AG09309 (cell line): ENCODE results near the gene PIGS.
A peak's percentile ranks its signal among the peaks of the same experiment; 100 is the strongest.

ENCODE experiments used
- DNase-seq: peaks from one replicate; pipeline ENCODE4 v3.0.0-alpha.2; 2010; ENCODE audit warnings: low read depth
- H3K4me3 ChIP-seq: 2 replicates; pipeline ENCODE4 v1.5.1; 2011; ENCODE audit warnings: mild to moderate bottlenecking, low read depth, low read length, moderate library complexity; ENCODE audit not compliant: control insufficient read depth
- CTCF ChIP-seq: IDR thresholded peaks from 2 replicates; pipeline ENCODE4 v1.5.1; 2011; ENCODE audit warnings: mild to moderate bottlenecking, low read depth, low read length, inconsistent platforms; ENCODE audit not compliant: insufficient read depth, control insufficient read depth; ENCODE audit errors: missing control alignments

PIGS gene

DNA sequence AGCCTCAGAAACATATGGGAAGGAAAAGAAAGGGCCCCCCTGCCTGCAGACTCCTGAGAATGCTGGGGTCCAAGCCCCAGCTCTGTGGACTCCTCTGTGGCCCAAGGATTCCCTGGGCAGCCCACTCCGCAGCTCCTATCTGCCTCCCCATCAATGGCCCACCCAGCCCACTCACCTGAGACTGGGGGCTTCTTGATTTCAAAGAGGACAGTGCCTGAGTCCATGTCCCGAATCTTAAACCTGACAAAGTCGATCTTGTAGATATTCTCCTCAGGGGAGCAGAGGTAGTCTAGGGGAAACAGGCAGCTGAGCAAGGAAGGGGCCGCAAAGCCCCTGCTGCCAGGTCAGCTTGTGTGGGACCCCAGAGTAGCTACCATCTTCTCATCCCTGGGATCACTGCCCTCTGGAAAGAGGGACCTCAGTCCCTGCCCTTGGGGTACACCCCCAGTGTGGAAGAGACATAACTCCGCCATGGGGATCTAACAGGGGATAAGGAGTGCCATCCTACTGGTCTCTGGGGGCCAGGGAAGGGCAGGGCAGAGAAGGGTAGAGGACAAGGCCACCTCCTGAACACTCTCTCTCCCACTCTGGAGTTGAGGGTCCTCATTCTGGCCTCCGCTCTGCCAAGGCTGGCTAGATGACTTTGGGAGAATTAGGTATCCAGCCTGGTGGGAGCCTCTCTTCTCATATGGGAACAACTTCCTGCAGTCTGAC lies 22.8 kb downstream of the PIGS start:
- TF ChIP-seq CTCF: no peak
- no peak for DNase-seq

DNA sequence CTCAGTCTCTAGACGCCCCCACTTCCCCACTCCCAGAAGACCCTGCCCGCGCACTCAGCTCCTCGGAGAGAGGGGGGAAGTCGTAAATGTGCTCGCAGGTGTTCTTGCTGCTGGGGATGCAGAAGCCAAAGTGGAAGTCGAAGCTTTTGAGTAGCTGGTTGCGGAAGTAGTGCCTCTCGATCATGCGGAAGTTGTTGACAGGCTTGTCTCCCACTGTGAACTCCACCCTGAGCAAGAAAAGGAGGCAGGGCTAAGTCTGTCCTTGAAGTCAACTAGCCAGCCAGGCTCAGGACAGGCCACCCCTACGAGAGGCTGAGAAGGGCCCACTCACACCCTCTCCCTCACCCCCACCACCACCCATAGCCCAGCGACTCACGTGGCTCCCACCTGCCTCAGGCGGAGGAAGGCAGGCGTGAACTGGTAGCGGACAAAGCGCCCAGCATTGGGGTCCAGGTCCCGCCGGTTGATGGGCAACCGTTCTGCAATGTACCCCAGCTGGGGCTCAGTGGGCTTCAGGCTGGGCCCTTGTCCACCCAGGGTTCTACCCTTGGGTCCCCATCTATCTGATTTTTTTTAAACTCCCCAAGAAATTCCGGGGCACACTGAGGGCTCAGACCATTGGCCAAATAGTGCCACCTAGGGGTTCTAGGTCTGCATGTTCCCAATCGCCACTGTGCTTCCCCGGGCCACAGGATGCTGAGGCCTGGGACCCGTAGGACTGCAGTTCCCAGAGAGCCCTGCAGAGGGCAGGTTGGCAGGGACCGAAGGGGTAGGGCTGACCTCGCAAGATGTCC lies 23.5 kb downstream of the PIGS start:
- no peak overlapping the region for H3K4me3 ChIP-seq
- no peak for DNase-seq
- peak; percentile 92 for TF ChIP-seq CTCF

More for the DNA sequence above, 22.8 kb downstream of the PIGS start:
- H3K4me3 ChIP-seq: no peak overlapping the region

DNA sequence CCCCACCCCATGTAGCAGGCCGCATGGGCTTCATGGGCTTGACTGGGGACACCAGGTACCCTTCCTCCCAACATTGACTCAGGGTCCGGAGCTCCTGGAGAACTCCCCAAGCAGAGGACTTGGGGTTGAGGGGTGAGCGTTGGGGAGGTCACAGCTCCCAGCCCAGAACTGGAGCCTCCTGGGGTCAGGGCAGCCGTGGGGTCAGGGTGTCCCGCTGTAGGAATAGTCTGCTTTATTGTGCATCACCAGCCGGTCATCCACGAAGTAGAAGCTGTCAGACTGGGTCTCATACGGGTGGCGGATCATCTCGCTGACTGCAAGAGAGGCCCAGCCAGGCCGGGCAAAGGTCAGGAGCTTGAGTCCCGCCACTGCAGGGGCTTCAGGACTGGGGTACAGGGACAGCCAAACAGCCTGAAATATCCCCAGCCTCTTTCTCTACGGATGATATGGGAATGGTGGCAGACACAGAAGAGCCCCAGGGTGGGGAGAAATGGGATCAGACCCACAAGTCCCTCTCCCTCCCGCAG lies 24.2 kb downstream of the PIGS start:
- TF ChIP-seq CTCF: no peak
- H3K4me3 ChIP-seq: no peak overlapping the region
- DNase-seq: no peak

DNA sequence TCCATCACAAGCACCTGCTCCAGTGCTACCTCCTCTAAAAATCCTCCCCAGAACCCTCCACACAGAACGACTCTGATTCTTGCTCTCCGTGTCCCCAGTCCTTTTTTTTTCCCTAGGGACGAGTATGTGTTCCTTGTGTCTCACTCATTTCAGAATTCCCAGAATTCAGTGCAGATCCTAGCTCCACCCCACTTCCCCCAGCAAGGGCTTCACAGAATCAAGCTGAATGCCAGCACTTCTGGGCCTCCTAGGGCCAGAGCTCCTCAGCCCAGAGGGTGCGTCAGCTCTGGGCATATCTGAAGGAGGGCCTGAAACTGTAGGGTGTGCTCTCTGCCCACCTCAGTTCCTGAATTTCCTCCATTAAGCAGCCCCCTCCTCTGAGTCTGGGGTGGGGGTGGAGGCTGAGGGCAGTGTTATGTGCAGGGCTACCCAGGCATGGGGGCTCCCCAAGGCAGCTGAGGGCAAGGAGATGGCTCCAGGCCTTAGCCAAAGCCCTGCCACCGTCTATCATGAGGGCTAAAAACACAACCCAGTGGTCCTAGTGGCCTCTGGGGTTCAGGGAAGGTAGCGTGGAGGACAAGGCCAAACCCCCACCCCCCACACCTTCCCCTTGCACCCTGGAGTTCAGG lies 25.4 kb downstream of the PIGS start:
- no peak for DNase-seq
- H3K4me3 ChIP-seq: no peak overlapping the region
- TF ChIP-seq CTCF: no peak

GRCh38 chr17:28545141-28545503 lies 26.2 kb downstream of the PIGS start:
- DNase-seq: no peak
- no peak overlapping the region for H3K4me3 ChIP-seq
- TF ChIP-seq CTCF: no peak

- no peak for TF ChIP-seq CTCF
- no peak for DNase-seq
- no peak overlapping the region for H3K4me3 ChIP-seq
Observed at GRCh38 chr17:28544402-28545140, 26.8 kb downstream of the PIGS start.
